ENCODE data around the gene TNFSF13.
A peak's percentile ranks its signal among the peaks of the same experiment; 100 is the strongest.

TNFSF13 gene, protein sequence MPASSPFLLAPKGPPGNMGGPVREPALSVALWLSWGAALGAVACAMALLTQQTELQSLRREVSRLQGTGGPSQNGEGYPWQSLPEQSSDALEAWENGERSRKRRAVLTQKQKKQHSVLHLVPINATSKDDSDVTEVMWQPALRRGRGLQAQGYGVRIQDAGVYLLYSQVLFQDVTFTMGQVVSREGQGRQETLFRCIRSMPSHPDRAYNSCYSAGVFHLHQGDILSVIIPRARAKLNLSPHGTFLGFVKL

GRCh38 chr17:7558544-7559319 is at the start of gene TNFSF13:
Gene TNFSF13 (plus strand): TSS chr17:7558750. CDS start chr17:7559040, 290 bp downstream.
- DNase-seq = no peak

- no peak for DNase-seq
Observed at GRCh38 chr17:7508846-7509245, 49.7 kb upstream of the TNFSF13 start.

DNA sequence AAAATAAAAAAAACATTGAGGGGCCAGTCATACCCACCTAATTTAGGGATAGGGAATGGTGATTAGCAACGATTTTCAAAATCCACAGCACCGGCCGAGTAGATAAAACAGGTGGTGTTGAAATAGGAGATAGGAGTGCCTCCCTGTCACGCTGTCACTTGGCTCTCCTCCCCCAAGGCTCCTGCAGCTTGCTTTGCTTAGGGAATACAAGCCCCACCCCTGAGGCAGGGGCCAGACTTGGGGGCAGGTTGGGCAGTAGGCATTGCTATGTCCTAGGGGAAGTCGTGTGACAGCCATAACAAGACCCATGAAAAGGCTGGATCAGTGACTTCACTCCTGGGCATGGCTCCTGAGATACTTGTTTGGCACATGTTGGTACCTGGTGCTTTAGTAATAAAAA is 48.6 kb upstream of the TNFSF13 start:
- DNase-seq = no peak

DNA sequence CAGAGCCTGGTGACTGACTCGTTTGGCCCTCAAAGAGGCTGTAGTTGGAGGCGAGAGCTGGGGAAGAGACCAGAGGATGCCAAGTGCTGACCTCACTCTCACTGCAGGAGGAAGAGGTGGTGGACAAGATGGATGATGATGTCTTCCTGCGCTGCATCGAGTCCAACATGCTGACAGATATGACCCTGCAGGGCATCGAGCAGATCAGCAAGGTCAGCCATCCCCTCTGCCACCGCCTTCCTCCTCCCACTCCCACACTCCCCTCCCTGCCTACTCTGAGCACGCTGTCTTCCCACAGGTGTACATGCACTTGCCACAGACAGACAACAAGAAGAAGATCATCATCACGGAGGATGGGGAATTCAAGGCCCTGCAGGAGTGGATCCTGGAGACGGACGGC is 47.4 kb upstream of the TNFSF13 start:
- no peak for DNase-seq

DNA sequence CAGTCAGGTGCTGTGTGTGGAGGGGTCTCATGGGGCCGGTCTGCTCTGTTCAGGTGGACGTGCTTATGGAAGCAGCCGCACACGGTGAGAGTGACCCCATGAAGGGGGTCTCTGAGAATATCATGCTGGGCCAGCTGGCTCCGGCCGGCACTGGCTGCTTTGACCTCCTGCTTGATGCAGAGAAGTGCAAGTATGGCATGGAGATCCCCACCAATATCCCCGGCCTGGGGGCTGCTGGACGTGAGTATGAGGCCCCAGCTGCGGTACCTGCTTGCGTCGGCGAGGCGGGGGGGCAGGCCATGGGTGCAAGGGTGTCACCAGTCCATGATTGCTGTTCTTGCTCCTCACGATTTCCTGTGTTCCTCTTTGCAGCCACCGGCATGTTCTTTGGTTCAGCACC is 46.4 kb upstream of the TNFSF13 start:
- no peak for DNase-seq

DNA sequence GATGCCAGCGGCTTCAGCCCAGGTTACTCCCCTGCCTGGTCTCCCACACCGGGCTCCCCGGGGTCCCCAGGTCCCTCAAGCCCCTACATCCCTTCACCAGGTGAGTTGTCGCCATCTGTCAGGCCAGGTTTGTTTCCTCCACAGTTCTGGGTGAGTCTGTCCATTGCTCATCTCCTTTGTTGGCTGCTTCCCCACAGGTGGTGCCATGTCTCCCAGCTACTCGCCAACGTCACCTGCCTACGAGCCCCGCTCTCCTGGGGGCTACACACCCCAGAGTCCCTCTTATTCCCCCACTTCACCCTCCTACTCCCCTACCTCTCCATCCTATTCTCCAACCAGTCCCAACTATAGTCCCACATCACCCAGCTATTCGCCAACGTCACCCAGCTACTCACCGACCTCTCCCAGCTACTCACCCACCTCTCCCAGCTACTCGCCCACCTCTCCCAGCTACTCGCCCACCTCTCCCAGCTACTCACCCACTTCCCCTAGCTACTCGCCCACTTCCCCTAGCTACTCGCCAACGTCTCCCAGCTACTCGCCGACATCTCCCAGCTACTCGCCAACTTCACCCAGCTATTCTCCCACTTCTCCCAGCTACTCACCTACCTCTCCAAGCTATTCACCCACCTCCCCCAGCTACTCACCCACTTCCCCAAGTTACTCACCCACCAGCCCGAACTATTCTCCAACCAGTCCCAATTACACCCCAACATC is 45.6 kb upstream of the TNFSF13 start:
- no peak for DNase-seq

DNA sequence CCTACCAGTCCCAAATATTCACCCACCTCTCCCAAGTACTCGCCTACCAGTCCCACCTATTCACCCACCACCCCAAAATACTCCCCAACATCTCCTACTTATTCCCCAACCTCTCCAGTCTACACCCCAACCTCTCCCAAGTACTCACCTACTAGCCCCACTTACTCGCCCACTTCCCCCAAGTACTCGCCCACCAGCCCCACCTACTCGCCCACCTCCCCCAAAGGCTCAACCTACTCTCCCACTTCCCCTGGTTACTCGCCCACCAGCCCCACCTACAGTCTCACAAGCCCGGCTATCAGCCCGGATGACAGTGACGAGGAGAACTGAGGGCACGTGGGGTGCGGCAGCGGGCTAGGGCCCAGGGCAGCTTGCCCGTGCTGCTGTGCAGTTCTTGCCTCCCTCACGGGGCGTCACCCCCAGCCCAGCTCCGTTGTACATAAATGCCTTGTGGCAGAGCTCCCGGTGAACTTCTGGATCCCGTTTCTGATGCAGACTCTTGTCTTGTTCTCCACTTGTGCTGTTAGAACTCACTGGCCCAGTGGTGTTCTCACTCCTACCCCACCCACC is 44.6 kb upstream of the TNFSF13 start:
- no peak for DNase-seq

- DNase-seq = no peak
Observed at GRCh38 chr17:7515911-7516610, 42.5 kb upstream of the TNFSF13 start.

GRCh38 chr17:7523033-7523432 is 35.5 kb upstream of the TNFSF13 start:
- DNase-seq = peak; percentile 40 to 44

DNA sequence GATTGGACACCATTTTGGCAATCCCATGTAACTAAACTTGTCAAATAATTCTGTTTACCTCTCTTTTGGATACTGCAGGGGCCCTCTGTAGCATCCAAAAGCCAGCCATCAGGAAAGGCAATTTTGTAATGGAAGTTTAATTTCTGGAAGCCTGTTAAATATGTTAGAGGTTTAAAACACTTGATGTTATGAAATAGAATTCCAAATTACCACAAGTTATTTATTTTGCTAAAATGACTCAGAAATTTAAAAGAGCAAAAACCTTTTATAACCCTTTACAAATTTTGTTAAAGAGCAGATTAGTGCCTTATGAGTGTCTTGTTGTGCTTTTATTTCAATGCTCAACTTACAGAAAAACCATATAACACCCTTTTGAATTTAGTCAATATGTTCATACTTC is 29.7 kb upstream of the TNFSF13 start:
- DNase-seq = no peak

GRCh38 chr17:7530023-7530900 is 28.3 kb upstream of the TNFSF13 start:
- no peak for DNase-seq

DNA sequence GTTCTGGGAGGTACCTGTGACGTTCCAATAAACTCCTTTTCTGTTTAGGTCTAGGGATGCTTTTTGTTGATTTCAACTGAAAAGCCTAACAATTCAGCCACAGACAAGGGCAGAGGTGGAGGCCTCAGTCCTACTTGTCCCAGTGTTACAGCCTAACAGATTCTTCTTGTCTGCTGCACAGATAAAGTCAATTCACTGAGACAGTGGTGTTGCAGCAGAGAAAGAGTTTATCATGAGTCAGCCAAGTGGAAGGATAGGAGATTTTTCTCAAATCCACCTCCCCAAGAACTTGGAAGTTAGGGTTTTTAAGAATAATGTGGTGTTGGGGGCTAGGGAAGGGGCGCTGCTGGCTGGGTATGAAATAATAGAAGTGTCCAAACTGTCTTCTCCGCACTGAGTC is 20.5 kb upstream of the TNFSF13 start:
- DNase-seq = no peak

GRCh38 chr17:7538891-7539545 is 19.5 kb upstream of the TNFSF13 start:
- no peak for DNase-seq

DNA sequence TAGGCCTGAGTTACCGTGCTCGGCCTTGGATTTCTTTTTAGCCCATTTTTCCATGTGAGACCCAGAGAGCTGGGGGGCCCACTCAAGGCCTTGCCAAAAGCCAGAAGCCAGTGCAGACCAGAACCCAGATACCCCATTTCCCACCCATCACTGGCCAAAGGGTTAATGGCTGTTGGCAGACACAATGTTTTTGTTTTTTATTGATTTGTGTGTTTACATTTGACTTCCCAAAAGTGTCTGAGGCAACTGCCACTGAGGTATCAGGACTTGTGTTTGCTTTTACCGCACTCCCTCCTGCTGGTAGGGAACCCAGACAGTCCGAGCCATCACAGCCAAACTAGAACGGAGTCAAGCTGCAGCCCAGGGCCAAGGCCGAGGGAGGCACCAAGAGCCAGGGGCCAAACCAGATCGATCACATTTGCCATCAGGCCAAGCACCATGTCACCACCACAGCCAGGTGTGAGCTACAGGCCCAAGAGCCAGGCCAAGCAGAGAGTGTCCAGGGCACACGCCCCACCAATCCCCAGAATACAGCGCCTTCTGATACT is 17.4 kb upstream of the TNFSF13 start:
- no peak for DNase-seq

- no peak for DNase-seq
Observed at GRCh38 chr17:7544911-7545310, 13.6 kb upstream of the TNFSF13 start.

GRCh38 chr17:7548585-7549400 is 9.8 kb upstream of the TNFSF13 start, which contains the start of gene TNFSF12:
Gene TNFSF12 (plus strand): TSS chr17:7549058. CDS start chr17:7549154, 96 bp downstream.
- peak in 1 of 2 donors; percentile 44 for DNase-seq

DNA sequence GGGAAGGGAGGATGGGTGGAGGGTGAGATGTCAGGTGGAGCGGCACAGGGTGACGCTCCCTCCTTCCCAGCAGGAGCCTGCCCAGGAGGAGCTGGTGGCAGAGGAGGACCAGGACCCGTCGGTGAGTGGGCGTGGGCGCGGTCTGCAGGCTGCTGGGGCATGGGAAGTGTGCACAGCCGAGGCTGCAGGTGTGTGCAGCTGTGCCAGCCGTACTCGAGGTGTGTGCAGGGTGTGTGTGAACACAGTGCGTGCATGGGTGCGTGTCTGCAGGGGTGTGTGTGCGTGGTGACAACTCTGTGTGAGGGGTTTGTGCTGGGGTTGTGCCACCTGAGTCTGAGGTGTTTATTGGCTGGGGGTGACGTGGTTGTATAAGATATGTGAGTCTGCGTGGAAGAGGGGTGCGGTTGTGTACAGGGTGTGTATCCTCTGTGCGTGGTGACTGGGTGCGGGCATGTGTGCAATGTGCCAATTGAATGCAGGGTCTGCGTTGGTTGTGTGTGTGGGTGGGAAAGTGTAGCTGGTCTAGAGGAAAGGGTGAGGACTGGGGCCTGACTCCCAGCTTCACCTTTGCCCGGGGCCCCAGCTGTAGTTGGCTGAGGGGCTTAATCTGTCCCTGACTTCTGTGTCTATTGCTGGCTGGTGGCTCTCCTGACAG is 9.0 kb upstream of the TNFSF13 start:
- peak in 1 of 2 donors; percentile 27 for DNase-seq

DNA sequence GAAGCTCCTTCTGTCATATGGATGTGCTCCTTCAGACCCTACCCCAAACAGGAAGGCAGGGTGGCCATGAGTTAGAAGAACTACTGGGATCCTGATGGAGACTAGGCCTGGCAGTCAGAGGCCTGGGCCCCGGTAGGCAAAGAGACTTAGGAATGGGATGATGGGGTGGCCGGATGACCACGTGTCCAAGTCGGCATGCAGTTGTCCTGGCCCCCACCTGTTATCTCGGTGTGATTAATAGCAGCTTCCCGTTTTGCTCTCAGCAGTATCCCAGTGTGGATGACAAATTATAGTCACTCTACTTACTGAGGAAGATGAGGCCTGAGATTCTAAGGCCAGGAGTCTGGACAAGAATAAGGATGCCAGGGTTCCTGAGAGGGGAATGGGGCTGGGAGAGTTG is 8.2 kb upstream of the TNFSF13 start:
- DNase-seq = no peak

DNA sequence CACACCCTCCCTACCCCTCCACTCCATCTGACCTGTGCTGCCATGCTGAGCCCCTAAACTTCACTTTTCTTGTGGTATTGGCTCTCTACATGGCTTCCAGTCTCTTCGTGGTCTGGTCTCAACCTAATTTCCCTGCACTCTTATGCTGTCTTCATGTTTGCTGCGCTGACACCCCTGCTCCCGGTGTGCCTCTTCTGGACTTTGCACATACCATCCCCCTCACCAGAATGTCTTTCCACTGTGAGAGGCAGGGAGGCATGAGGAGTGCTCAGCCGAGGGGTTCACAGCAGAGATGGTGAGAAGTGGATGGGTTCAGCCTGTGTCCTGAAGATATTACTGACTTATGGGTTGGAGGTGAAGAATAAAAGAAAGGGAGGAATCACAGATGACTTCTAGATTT is 7.2 kb upstream of the TNFSF13 start:
- DNase-seq = no peak
